Osteoblast (primary cell): ENCODE data around the gene AVL9. TPM values are rescaled to one million over a fixed set of nuclear protein-coding genes. Genes with fewer than 3 reads are reported as not detected.
"Not testable (repeated sequence)": the region's sequence is repeated elsewhere in the genome, so short reads cannot be mapped to it uniquely, and the experiment has no call there.

Source experiments
- DNase-seq: peaks from one replicate; pipeline ENCODE4 v3.0.0; 2011; ENCODE audit warnings: low spot score, mixed read lengths; ENCODE audit not compliant: insufficient read length; ENCODE audit errors: missing footprints
- H2AFZ ChIP-seq: 2 replicates; pipeline ENCODE4 v1.6.0; 2011; ENCODE audit warnings: mild to moderate bottlenecking, low read length
- H3K27ac ChIP-seq: 2 replicates; pipeline ENCODE4 v1.5.1; 2011; ENCODE audit warnings: mild to moderate bottlenecking, low read depth, low read length, moderate library complexity
- H3K27me3 ChIP-seq: 2 replicates; pipeline ENCODE4 v1.6.0; 2012; ENCODE audit warnings: mild to moderate bottlenecking, control low read depth, inconsistent platforms, low read length, moderate library complexity; ENCODE audit not compliant: insufficient read depth
- H3K36me3 ChIP-seq: 2 replicates; pipeline ENCODE4 v1.5.1; 2011; ENCODE audit warnings: mild to moderate bottlenecking, low read length, control low read depth, moderate library complexity; ENCODE audit not compliant: insufficient read depth
- H3K4me1 ChIP-seq: 2 replicates; pipeline ENCODE4 v1.5.1; 2011; ENCODE audit warnings: mild to moderate bottlenecking, low read length, control low read depth, moderate library complexity; ENCODE audit not compliant: insufficient read depth
- H3K4me2 ChIP-seq: 2 replicates; pipeline ENCODE4 v1.6.0; 2011; ENCODE audit warnings: mild to moderate bottlenecking, low read length; ENCODE audit not compliant: insufficient read depth
- H3K4me3 ChIP-seq: fragments of 200-600 bp; sonication (generic); 3 replicates; pipeline ENCODE4 v1.5.1; 2012; ENCODE audit warnings: mild to moderate bottlenecking, low read length, inconsistent platforms; ENCODE audit not compliant: insufficient read depth
- H3K79me2 ChIP-seq: 2 replicates; pipeline ENCODE4 v1.6.0; 2012; ENCODE audit warnings: mild to moderate bottlenecking, low read length, control low read depth, inconsistent platforms; ENCODE audit not compliant: insufficient read depth
- H3K9me3 ChIP-seq: 2 replicates; pipeline ENCODE4 v1.5.1; 2011; ENCODE audit warnings: low read depth, low read length, control low read depth
- H4K20me1 ChIP-seq: 2 replicates; pipeline ENCODE4 v1.6.0; 2012; ENCODE audit warnings: mild to moderate bottlenecking, low read length, control low read depth; ENCODE audit not compliant: insufficient read depth
- total RNA-seq: library from RNA; depleted of rRNA; stranded (reverse); fragments of >200 nt; gene quantifications from 2 replicates; pipeline ENCODE4 v1.2.3, GENCODE V29; 2012
- TF ChIP-seq, protein P1 (sequence below): IDR thresholded peaks from 2 replicates; pipeline ENCODE4 v1.5.1; 2011; ENCODE audit warnings: mild to moderate bottlenecking, low read depth, low read length, moderate library complexity; ENCODE audit errors: extremely low read depth

Gene AVL9
- total RNA-seq, 1 donor = 32.2 TPM

DNA sequence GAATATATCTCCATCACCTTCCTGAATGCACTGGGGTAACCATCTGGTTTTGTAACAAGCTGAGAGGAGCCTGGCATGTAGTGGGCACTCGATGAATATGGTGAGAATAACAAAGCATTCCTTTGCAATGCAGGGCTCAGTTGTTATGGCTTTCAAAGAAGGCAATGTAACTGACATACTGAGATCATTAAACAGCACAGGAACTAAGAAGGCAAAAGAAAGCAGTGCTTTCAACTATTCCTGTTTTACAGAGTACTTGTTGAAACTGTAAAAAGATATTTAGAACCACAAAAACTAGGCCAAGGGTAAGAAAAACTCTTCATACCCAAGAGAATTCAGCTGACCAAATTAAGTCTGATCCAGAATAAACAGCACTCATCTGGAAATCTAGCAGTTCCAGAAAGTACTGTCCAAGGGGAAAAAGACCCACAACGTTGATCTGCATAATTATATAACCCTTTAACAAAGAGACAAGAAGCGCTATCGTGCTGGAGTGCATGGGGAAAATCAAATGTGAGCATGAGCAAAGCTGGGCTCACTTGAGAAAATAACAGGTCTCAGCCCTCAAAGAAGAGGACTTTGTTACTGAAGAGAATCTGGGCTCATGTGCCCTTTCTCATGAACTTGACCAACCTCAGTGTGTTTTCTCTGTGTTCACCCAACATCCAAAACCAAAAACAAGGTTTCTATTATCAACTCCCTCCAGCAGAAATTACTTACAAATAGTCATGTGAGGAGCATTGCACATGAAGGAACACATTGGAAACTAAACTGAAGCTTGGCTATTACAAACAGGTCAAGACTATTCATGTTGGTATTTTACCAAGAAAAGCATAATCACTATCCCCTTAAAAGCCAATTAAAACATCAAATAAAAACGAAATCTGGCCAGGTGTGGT lies 116.2 kb downstream of the AVL9 start:
- peaks cover 19% of the 10 kb centered on the region for H3K4me1 ChIP-seq
- H3K4me2 ChIP-seq = peak overlapping the region; percentile 9
- DNase-seq = peak; percentile 70
- no peak overlapping the region for H3K4me3 ChIP-seq
- no peaks in the 10 kb centered on the region for H3K79me2 ChIP-seq
- TF ChIP-seq, protein P1, sequence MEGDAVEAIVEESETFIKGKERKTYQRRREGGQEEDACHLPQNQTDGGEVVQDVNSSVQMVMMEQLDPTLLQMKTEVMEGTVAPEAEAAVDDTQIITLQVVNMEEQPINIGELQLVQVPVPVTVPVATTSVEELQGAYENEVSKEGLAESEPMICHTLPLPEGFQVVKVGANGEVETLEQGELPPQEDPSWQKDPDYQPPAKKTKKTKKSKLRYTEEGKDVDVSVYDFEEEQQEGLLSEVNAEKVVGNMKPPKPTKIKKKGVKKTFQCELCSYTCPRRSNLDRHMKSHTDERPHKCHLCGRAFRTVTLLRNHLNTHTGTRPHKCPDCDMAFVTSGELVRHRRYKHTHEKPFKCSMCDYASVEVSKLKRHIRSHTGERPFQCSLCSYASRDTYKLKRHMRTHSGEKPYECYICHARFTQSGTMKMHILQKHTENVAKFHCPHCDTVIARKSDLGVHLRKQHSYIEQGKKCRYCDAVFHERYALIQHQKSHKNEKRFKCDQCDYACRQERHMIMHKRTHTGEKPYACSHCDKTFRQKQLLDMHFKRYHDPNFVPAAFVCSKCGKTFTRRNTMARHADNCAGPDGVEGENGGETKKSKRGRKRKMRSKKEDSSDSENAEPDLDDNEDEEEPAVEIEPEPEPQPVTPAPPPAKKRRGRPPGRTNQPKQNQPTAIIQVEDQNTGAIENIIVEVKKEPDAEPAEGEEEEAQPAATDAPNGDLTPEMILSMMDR = no peak
- no peaks in the 10 kb centered on the region for H3K9me3 ChIP-seq
- peak overlapping the region; percentile 8 for H2AFZ ChIP-seq
- no peaks in the 10 kb centered on the region for H4K20me1 ChIP-seq
- H3K36me3 ChIP-seq = no peaks in the 10 kb centered on the region
- H3K27ac ChIP-seq = peak overlapping the region; percentile 57
- H3K27me3 ChIP-seq = no peaks in the 10 kb centered on the region

DNA sequence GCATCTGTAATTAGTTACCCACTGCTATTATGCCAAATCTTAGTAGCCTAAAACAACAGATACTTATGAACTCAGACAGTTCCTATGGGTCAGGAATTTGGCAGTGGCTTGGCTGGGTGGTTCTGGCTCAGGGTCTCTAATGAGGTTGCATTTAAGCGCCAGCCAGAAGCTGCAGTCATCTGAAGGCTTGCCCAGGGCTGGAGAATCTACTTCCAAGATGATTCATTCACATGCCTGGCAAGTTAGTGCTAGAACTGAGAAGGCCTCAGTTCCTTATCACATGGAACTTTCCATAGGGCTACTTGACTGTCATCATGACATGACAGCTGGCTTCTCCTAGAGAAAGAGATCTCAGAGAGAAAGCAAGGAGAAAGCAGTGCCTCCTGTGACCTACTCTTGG lies 121.3 kb downstream of the AVL9 start:
- H3K4me1 ChIP-seq = peaks cover 21% of the 10 kb centered on the region
- no peaks in the 10 kb centered on the region for H3K79me2 ChIP-seq
- H3K4me2 ChIP-seq = no peak overlapping the region
- peak; percentile 78 for DNase-seq
- H3K4me3 ChIP-seq = no peak overlapping the region
- H3K27ac ChIP-seq = peak overlapping the region; percentile 64
- no peaks in the 10 kb centered on the region for H3K36me3 ChIP-seq
- H2AFZ ChIP-seq = no peak overlapping the region
- H4K20me1 ChIP-seq = no peaks in the 10 kb centered on the region
- TF ChIP-seq, protein P1 = no peak
- H3K9me3 ChIP-seq = no peaks in the 10 kb centered on the region
- no peaks in the 10 kb centered on the region for H3K27me3 ChIP-seq

DNA sequence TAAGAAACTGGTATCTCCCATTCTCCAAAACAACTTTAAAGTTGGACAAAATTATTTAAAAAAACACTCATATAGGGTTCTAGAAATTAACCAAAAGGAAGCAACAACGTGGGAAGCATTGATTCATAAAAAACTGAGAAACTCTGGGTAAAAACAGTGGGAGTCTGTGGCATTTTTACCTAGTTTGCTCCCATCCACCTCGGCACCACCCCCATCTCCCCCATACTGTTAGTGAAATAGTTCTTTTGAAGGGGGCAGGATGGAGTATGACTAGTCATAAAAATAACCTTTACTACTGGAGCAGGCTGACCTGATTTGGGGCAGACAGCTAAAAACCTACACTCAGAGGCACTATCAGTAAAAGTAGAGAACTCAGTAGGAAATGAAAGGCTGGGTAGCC lies 123.2 kb downstream of the AVL9 start:
- TF ChIP-seq, protein P1 = no peak
- Histone ChIP-seq H3K27me3 (no peaks in the 10 kb centered on the region), H3K4me3 (no peak overlapping the region), H3K36me3 (no peaks in the 10 kb centered on the region), H3K4me1 (peaks cover 14% of the 10 kb centered on the region), H4K20me1 (no peaks in the 10 kb centered on the region), H3K79me2 (no peaks in the 10 kb centered on the region), H3K4me2 (no peak overlapping the region), H2AFZ (peak overlapping the region; percentile 13), H3K27ac (no peak overlapping the region), H3K9me3 (no peaks in the 10 kb centered on the region)
- no peak for DNase-seq

DNA sequence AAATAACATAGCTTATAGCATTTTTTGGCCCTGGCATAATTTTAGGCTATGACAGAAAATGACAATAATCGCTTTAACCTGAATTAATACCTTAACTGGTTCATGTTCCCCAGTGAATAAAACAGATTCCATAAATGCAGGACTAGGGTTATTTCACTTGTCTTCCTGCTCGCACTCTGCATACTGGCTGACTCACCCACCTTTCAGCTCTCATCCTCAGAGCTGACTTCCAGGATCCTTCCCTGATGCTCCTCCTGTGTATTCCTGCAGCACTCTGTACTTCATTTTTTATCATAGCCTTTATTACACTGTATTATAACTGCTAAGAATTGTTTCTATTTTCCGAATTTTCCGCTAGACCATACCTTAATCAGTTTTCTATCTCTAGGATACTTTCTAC lies 123.7 kb downstream of the AVL9 start:
- no peak overlapping the region for H3K4me2 ChIP-seq
- H3K27ac ChIP-seq = no peak overlapping the region
- H3K9me3 ChIP-seq = no peaks in the 10 kb centered on the region
- H3K27me3 ChIP-seq = no peaks in the 10 kb centered on the region
- TF ChIP-seq, protein P1 = no peak
- no peak for DNase-seq
- no peaks in the 10 kb centered on the region for H3K36me3 ChIP-seq
- H2AFZ ChIP-seq = no peak overlapping the region
- no peaks in the 10 kb centered on the region for H3K79me2 ChIP-seq
- peaks cover 14% of the 10 kb centered on the region for H3K4me1 ChIP-seq
- H3K4me3 ChIP-seq = no peak overlapping the region
- no peaks in the 10 kb centered on the region for H4K20me1 ChIP-seq

DNA sequence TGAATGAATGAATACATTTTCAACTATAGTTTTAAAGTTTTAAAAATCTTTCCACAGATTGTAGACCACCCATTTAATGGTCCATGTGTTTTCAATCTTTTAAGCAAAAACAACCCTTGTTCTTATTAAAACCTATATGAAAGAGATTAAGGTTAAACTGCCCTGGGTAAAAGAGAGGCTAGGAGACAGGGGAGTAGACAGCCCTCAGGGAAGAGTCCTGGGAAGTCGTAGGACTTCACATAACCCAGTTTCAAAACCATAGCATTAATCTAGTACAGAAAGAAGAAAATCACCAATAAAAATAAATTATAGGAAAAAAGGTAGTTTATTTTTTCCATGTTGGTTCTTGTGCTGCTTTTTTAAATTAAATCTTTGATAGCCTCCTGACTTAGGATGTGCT lies 124.1 kb downstream of the AVL9 start:
- not testable (repeated sequence) for H3K27me3 ChIP-seq, H3K36me3 ChIP-seq, H3K79me2 ChIP-seq, H3K4me3 ChIP-seq, DNase-seq, H3K9me3 ChIP-seq, H3K27ac ChIP-seq, H3K4me2 ChIP-seq, H4K20me1 ChIP-seq, H2AFZ ChIP-seq
- peaks cover 14% of the 10 kb centered on the region for H3K4me1 ChIP-seq
